ENCODE data around the gene ING5.
A peak's percentile ranks its signal among the peaks of the same experiment; 100 is the strongest.

ING5 gene

DNA sequence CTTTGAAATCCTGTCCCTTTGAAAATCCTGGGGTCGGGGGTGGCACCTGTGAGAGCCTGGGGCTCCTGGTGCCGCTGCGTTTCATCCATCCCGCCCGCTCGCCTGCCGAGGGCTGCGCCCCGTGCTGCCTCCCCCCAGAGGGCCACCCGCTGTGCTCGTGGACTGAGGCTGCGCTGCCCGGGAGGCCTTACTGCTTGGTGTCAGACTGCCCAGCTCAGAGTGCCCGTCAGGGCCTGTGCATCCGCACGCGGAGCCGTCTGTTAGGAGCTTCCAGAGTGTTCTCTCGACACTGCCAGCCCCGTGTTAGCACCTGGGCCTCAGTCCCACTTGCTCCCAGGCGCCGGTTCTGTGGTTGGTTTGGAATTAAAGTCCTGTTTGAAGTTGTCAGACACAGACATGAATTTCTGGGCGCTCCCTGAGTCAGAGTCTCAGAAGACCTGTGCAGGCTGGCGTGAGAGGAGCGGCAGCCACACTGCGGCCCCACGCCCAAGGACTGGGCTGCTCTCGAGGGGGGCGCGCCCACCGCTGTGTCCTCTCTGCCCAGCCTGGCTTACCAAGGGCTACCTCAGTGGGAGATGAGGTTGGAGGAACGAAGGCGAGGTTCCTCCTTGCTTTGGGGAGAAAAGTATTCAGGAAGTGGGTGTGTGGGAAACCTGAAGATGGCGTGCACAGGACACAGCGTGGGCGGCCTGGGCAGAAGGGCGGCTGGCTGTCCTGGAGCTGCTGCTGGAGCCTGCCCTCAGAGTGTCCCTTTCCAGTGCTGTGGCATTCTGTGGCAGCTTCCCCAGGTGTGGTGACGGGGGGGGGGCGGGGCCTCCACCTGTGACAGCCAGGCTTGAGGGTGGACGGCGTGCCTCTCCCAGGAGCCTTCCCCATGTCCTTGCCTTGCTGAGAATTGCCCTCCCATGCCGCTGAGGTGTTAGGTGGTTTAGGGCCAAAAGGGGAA, 29.3 kb upstream of the ING5 start:
- DNase-seq (ENCODE audit: low read depth), result no peak

GRCh38 chr2:241673189-241673663, 28.6 kb upstream of the ING5 start:
- no peak for DNase-seq (ENCODE audit: low read depth)

GRCh38 chr2:241673797-241674725, 27.8 kb upstream of the ING5 start:
- DNase-seq (ENCODE audit: low read depth), result no peak

DNA sequence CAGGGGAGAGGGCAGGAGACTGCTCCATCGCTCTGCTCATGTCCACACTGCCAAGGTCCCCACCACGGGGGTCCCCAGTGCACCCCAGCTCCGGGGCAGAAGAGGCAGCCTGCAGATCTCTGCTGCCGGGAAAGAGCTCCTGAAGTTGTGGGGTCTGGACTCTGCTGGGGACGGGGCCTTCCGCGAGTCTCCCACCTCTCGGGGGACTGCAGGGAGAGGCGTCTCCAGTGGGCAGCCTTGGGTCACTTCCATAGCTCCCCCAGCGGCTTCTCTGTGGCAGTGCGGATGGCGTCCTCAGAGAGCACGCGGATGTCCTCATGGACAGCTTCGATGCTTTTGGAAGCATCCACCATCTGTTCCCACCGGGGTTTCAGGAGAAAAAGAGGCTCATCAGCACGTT, 26.0 kb upstream of the ING5 start:
- no peak for DNase-seq (ENCODE audit: low read depth)

GRCh38 chr2:241676665-241677064, 25.2 kb upstream of the ING5 start:
- DNase-seq (ENCODE audit: low read depth), result no peak

GRCh38 chr2:241677392-241677791, 24.4 kb upstream of the ING5 start:
- no peak for DNase-seq (ENCODE audit: low read depth)

DNA sequence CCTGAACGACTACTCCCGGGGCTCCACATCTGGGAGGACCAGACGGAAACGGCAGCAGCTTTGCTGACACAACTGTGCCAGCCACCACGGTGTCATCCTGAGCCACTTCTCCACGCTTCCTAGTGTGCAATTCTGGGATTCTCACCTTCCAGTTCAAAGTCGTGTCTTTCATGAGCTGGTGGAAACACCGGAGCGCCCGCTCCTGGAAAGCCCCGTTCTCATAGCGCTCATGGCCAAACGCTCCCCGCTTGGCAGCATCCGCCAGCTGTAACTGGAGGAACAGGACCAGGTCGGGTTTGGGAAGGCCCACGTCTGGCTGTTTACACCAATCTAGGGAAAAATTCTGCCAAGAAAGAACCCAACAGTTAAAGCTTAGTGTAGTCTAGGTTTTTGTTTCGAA, 23.5 kb upstream of the ING5 start:
- no peak for DNase-seq (ENCODE audit: low read depth)

DNA sequence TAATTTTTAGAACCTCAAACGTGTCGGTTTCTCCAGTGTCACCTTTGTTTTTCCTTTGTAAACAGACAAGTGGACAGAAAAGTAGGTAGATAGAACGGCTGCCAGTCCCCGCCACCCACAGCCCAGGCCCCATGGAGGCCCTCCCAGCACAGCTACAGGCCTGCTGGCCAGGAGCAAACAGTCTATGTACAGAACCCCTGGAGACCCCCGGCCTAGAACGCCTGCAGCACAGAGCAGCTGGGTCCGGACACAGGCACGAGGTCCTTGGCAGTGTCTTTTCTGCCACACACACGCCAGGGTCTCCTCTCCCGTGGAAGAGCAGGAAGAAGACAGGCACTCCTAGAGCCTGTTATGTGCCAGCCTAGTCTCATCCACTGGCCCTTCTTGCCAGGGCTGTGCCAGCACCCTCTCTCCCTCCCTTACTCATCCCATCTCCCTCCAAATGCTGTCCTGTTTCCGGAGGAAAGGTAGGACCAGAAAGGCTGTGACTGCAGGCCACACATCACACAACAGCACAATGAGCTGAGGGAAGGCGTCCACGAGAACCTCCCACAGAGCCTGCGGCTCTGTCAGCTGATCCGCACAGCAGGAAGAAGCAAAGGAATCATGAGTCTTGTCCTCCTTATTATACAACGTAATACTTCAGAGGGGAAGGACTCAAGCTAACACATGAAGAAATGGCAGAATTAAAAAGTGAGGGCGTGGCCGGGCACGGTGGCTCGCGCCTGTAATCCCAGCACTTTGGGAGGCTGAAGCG, 22.9 kb upstream of the ING5 start:
- DNase-seq (ENCODE audit: low read depth), result no peak

- DNase-seq (ENCODE audit: low read depth), result no peak
Measured at GRCh38 chr2:241680044-241680443, 21.8 kb upstream of the ING5 start.

DNA sequence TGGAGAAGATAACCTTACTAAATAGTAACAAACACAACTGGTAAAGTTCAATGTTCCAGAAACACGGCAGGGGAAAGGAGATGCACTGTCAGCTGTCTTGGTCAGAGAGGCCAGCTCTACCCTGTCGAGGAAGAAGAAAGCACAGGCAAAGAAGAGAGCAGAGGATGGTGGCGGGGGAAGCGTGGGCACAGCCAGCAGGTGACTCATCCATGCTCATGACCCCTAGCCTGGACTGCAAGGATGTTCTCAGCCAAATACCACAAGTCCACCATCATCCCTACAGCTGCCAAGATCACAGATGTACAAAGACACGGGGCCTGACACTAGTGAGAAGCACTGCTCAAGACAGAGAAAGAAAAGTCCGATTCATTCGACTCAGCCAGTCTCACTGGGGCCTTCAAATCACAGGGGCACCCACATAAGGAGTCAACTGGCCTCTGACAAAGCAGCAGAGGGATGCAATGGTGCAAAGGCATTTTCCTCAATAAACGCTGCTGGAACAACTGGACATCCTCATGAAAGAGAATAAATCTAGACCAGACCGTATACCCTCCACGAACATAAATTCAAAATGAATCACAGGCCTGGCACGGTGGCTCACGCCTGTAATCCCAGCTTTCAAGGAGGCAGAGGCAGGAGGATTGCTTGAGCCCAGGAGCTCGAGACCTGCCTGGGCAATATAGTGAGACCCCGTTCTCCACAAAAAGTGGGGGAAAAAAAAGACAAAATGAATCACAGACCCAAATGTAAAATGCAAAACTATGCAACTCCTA, 20.8 kb upstream of the ING5 start:
- peak; percentile 97 for DNase-seq (ENCODE audit: low read depth)

- DNase-seq (ENCODE audit: low read depth), result no peak
Measured at GRCh38 chr2:241686324-241686649, 15.6 kb upstream of the ING5 start.

- DNase-seq (ENCODE audit: low read depth), result peak; percentile 79
Measured at GRCh38 chr2:241686650-241687425, 15.0 kb upstream of the ING5 start, which contains the start of gene DTYMK. DTYMK (minus strand) TSS chr2:241686815; CDS start chr2:241686783, 32 bp downstream.

- DNase-seq (ENCODE audit: low read depth), result no peak
Measured at GRCh38 chr2:241689306-241689705, 12.5 kb upstream of the ING5 start.

- no peak for DNase-seq (ENCODE audit: low read depth)
Measured at GRCh38 chr2:241690202-241690717, 11.6 kb upstream of the ING5 start.

DNA sequence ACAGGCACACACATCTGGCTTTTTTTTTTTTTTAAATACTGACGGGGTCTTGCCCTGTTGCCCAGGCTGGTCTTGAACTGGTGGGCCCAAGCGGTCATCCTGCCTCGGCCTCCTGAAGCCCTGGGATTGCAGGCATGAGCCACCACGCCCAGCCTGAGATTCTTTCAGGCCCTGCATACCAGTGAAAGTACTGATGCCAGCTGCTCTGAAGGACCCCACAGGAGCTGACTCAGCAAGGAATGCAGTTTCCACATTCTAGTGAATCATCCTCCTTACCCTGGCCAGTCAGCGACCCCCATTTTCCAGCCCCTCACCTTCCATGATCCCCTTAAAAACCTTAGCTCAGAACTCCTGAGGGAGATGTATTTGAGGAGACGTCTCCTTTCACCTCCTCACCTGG, 9.4 kb upstream of the ING5 start:
- DNase-seq (ENCODE audit: low read depth), result peak; percentile 82

DNA sequence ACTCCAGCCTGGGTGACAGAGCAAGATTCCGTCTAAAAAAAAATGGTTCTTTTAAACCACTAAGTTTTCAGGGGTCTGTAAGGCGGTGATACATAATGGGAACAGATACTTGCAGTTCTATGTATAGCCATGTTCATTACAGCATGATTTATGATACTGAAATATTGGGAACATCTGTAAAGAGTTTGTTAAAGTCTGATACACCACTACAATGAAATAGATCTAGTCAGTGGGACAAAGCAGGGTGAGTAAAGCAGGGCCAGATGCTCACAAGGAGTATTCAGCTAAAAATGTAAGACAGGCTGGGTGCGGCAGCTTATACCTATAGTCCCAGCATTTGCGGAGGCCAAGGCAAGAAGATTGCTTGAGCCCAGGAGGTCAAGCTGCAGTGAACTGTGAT, 6.2 kb upstream of the ING5 start:
- DNase-seq (ENCODE audit: low read depth), result no peak

- no peak for DNase-seq (ENCODE audit: low read depth)
Measured at GRCh38 chr2:241701149-241701398, 765 bp upstream of the ING5 start.

DNA sequence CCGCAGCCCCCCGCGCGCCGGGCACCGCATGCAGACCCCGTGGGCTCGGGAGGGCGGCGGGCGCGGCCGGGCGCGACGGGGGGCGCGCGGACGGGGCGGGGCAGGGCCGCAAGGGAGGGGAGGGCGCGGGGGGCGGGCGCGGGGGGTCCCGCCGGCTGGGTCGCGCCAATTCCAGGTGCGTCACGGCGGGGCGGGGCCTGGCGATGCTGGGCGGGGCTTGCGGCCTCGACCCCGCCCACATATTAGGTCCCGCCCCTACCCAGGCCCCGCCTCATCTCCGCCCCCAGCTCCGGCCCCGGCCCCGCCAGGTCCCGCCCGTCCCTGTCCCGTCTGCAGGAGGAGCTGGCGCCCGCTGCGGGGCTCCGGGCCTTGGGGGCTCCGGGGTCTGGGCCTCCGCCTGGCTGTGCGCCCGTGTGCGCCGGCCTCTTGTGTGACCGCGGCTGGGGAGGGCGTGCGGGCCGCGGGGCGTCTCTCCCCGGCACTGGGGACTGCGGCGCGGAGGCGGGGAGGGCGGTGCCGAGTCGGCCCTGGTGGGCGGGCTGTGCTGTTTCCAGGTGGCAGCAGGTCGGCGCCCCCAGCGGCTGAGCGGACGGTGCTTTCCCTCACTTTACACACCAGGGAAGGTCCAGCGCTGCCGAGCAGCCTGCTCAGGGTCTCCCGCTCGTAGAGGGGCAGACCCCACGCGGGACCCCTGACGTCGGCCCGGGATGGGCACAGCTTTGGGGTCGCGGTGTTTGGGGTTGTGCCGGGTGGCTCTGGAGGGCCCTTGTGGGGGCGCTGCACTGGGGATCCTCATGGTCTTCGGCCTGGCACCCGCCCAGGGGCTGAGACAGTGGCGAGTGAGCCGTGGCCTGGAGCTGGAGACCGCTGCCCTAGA, 554 bp downstream of the ING5 start:
- DNase-seq (ENCODE audit: low read depth), result peak; percentile 61

GRCh38 chr2:241703032-241703604, 1.3 kb downstream of the ING5 start:
- no peak for DNase-seq (ENCODE audit: low read depth)

All from HS-5 (cell line).